Activated CD4-positive, alpha-beta T cell treated with anti-CD3 and anti-CD28 coated beads, Interleukin-2, amount 50 U/mL, for 1 hour (primary cell): Measurements from ENCODE around the gene RAPGEF5.

Experiments
- DNase-seq: peaks from one replicate; pipeline ENCODE4 v3.0.0-alpha.2; 2020

The RAPGEF5 gene

DNA sequence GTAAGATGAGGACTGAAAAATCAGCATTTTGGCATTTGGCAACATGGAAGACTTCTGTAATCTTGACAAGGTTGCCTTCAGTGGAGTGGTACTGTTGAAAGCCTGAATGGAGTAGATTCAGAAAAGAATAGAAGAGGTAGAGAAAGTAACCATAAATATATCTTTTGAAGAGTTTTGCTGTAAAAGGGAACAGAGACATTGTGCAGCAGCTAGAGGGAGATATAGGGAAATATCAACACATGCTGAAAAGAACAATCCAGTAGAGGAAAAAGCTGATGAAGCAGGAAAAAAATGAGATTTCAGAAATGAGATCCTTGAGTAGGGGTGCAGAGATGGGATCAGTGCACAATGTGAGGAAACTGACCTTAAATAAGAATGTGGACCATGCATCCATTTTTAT, 60.0 kb downstream of the RAPGEF5 start:
- DNase-seq = no peak

DNA sequence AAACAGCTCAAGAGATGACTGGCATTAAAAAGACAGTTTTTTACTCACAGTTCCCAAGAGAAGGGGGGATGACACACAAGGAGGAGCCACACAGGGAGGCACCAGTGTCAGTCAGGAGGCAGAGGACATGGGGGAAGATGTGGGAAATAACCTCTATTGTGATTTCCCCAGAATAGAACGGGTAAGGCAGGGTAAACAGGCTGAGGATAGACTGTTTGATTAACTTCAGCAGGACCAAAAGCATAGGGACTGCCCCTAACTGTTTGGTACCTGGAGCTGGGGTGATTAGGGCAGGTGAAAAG, 60.7 kb downstream of the RAPGEF5 start:
- no peak for DNase-seq

DNA sequence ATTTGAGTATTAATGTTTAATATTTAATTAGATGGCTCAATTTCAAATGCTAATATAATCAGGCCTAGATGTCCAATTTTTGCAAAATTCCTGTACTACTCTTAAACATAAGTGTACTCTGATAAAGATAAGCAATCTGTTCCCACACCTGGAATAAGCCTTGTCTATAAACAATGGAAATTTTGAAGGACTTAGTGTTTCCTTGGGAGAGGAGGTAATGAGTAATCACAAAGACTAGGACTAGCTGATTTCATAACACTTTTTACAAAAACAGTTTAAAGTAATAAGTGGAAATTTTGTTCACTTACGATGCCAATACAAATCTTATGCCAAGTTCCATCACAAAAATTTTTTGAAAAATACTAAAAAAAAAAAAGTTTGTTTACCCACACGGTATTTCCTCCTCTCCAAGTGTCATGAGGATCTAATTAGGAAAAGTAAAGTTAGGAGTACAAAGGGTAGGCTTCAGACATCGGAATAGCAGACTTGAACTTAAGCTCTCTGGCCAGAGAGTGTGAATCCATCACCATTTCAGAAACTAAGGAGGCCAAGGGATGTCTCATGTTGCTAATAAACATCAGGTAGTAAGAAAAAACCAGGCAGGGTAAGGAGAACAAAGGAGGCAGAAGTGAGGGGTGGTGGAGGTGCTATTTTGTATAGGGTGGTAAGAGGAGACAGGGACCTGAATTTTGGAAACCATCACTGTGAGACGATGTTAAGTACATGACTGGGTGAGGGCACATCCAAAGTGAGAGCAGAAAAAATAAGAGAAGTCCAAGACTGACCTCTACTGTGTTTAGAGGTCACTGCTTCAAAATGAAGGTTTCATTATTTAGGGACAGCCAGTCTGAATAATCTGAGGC, 61.3 kb downstream of the RAPGEF5 start:
- no peak for DNase-seq

DNA sequence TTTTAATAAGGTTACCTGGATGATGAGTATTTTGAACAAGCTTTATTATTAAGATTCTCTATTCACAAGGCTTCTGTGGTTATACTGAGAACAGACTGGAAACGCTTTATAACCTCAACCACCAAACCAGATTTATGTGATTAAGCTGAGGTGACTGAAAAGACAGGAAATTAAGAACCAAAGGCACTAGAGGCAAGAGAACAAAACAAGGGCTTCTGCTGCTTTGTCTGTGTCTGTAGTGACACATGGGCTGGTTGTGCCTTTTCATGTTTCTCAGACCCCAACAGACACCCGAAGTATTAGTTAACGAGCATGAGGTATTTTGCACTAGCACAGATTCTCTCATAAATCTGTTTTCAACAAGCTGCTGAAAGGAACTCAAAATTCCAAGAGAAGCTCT, 64.4 kb downstream of the RAPGEF5 start:
- no peak for DNase-seq

DNA sequence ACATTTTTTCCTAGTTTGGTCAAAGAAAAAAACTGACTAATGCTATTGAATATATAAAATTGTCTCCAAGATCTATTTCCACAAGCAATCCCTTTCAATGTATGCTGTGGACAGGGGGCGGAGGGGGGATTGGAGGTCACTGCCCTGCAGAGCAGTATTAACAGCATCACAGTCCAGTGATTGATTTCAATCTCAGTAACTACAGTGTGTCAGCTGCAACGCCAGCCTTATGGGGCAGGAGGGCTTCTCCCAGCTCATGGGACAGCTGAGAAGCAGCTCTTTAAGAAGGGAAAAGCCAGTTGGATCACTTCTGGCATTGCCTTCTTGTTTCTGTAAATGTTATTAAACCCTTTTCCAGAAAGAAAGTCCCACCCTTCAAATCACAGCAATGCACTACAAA, 65.0 kb downstream of the RAPGEF5 start:
- DNase-seq = no peak

DNA sequence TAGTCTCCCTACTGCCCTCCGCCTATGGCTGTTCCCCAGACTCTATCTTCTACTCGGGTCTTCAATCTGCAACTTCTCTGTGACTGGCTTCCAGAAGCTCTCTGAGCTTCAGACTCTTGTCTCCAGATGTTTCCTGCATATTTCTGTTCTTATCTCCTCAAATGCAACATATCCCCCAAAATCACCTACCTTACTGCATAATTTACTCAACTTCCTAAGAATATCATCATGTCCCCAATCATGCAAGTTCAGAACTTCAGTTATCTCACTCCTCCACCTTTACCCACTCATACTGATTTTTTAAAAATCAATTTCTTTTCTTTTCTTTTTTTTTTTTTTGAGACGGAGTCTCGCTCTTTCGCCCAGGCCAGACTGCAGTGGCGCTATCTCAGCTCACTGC, 68.8 kb downstream of the RAPGEF5 start:
- no peak for DNase-seq

DNA sequence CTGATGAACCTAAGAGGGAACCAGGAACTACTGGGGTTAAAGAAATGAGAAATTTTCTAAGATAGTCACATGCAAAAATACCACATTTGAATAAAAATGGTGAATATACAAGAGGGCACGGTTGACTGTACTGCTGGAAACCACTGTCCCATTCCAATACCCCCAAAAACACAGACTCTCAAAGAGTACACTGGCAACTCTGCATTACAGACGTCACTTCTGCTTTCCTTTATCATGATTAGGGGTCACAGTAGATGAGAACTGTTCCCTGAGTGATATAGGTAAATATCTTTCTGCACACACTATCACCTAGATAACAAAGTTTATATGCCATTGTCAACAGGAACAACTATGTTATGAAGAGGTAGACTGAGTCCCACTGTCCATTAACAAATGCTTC, 69.5 kb downstream of the RAPGEF5 start:
- no peak for DNase-seq

DNA sequence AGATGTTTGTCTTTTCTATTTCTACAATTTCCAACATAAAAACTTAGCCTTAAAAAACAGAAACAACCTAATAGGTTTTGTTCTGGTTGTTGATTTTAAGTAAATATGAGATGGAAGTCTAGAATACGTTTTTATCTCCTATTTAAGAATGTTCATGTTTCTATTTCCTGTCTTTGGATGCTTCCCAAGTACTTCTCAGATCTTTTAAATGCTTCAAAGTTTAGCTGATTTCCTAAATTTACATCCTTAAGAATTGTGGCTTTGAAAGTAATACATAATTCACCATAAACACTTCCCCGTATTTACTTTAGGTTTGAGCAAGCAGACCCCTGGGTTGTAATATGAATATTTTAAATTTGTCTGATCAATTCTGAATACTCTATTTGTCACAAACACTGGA, 70.5 kb downstream of the RAPGEF5 start:
- no peak for DNase-seq

DNA sequence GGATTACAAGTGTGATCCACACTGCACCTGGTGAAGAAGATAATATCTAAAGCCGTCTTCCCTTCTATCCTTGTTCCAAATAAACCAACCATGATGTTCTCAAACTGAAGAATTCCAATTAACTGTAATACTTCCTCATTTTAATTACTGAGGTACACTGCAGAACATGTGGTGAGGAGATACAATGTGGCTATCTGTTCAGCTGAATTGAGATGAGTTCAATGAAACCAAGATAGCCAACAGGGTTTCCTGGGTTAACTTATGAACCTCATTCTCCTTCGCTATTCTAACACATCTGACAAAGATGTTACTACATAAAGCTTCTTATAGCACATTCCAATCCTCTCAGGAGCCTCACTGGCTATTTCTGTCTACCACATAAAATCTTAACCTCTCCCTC, 75.5 kb downstream of the RAPGEF5 start:
- DNase-seq = no peak

DNA sequence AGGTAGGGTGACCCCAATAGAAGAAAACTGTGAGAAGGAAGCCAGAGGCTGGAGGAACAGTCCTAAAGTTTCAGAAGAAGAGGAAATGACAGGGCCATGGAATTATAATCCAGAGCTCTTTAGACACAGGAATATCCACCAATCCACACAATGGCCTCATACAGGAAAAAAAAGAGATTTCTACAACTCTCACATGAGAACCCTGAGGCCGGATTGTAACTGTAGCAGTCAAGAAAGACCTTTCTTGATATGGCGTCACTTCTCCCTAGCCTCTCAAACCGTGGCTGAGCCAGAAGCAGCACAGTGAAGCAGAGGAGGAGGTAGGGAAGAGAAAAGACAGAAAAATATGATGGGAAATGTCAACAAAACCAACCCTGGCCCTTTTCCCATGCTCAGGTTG, 76.9 kb downstream of the RAPGEF5 start:
- DNase-seq = no peak

DNA sequence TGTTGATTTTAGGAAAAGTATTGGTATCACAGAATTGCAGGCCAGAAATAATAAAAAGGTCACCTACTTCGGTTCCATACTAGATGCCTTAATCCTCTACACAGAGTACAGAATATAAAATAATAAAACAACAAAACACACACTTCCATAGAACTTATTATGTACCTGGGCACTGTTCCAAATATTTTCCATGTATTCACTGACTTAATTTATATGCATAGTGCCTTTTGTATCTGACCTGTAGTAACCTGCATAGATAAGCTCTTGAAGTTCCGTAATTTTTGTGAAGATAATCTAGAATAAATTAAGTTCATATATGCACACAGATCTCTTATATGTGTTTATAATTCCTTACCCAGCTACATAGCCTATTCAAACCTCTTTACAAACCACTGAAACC, 78.3 kb downstream of the RAPGEF5 start:
- no peak for DNase-seq

DNA sequence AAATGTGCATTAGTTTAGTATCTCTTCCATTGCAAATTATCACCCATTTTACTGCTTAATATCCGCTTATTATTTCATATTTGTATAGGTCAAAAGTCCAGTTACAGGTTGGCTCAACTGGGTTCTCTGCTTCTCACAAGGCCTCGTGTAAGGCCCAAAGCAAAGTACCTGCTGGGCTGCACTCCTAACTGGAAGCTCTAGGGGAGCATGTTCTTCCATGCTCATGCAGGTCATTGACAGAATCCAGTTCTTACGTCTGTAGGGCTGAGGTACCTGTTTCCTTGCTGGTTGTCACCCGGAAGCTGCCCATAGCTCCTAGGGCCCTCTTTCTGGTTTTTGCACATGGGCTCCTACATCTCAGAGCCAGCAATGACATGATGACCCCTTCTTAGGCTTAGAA, 79.6 kb downstream of the RAPGEF5 start:
- no peak for DNase-seq

DNA sequence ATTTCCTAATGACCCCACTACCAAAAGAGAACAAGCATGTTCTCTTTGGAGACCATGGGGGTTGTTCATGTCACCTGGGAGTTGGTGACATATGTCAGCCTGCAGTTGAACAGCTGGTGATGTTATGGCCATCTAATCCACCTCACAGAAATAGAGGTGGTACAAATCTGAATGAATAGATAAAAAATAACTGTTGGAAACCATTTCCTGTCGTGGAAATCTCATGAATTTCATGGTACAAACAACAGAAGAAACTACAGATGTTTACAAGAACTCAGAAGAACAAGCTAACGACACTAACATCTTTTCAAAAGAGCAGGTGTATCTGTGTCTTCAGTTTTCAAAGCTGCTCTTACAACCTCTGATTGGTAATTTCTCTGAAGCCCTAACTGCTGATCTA, 81.3 kb downstream of the RAPGEF5 start:
- DNase-seq = no peak

DNA sequence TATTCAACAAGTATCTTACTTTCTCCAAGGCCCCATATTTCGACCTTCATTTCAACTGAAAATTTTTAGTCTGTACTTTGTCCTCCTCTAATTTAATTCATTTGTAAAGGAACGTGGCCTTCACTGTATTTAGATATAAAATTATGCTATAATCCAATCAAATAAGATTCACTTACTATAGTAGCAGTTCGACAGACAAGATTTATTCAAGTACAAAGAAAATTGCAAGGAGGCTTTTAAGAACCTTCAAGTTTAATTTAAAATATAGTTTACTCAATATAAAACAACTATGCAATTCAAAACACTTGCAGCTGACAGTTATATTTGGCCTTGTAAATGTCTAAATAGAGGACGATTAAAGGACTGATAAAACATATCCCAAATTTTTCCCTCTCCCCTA, 85.6 kb downstream of the RAPGEF5 start:
- DNase-seq = no peak

DNA sequence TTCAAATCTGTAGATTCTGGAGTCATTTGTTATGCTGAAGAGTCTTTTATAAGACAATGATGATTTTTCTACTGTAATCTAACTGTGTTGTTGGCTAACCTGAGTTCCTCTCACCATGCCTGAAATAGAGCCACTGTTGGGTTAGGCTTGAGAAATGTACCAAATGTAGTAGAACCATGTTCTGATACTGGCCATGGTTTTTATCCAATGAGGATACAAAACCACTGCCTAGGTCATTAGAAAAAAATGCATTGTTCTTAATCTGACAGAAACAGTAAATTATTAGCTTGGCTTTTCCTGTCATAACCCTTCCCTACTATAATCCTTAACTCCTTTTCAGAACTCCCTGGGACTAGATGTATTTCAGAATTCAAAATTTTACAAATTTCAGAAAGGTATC, 86.6 kb downstream of the RAPGEF5 start:
- no peak for DNase-seq

DNA sequence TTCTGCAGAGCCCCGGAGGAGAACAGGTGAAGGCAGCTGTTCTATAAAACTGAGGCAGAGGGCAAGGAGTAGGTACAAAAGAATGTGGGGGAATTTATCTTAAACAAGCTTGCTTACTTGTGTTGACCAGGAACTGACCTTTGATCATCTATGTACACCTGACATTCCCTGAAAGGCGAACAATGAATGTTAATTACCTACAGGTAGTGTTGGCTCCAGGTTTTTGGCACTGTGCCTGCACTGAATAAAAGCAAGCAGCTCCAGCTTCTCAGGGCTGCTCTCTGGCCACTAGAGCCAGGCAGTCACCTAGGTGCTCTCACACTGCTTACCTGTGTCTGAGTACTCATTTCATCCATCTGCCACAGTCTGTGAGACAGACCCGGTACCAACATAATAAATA, 87.0 kb downstream of the RAPGEF5 start:
- DNase-seq = no peak

DNA sequence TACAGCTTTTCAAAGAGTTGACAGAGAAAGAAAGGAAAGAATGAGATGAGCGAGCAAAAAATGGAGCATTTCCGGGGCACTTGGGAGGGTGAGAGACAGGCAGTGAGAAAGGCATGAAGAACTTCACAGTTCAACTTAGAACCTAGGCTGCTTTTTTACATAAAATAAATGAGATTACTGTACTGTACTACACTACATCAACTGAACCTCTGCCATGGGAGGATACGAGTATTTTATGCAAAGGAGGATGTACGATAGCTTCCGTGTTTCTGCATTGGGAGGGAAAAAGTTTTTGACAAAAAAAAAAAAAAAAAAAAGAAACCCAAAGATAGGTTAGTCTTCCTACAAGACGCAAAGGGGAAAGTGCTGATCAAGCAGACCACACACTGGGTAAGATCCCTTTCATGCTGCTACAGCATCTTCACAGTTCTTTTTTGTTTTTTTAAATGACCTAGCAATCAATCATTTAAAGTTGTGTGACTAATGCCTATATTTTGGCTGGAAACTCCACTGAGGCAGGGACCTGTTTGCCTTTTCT, 88.0 kb downstream of the RAPGEF5 start:
- no peak for DNase-seq

DNA sequence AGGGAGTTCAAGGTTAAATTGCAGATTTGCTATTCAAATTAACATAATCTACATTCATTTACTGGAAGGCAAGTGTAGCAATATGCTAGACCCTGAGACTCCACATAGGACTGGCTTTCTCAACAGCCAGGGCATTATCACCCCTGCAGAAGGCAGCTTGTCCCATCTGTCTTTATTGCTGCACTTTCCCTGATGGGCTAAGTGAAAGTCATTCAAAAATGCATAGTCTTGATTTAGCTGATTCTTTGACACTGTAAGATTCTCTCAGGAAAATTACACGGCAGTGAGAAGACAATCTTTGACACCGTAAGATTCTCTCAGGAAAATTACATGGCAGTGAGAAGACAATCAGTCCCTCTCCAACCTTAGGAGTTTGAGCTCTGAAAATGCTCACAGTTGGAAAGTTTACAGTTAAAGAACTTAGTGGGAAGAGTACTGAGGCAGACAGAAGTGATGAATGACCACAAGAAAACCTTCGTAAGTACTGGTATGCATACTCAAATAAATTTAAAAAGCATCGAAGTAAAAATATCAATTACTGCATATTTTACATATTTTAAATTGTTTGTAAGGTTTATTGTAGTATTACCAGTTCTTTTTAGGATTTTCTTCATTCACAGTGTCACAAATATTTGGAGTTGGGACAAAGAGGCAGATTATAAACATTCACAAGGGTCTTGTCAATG, 88.9 kb downstream of the RAPGEF5 start:
- no peak for DNase-seq

DNA sequence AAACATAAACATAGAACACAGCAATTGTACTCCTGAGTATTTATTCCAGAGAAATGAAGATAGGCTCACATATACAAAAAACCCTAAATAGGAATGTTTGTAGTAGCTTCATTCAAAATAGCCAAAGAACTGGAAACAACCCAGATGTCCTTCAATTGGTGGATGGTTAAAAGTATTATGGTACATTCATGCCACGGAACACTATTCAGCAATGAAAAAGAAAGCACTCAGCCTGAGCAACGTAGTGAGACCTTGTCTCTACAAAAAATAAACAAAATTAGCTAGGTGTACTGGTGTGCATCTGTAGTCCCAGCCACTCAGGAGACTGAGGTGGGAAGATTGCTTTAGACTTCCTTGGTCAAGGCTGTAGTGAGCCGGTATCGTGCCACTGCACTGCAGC, 94.4 kb downstream of the RAPGEF5 start:
- no peak for DNase-seq

DNA sequence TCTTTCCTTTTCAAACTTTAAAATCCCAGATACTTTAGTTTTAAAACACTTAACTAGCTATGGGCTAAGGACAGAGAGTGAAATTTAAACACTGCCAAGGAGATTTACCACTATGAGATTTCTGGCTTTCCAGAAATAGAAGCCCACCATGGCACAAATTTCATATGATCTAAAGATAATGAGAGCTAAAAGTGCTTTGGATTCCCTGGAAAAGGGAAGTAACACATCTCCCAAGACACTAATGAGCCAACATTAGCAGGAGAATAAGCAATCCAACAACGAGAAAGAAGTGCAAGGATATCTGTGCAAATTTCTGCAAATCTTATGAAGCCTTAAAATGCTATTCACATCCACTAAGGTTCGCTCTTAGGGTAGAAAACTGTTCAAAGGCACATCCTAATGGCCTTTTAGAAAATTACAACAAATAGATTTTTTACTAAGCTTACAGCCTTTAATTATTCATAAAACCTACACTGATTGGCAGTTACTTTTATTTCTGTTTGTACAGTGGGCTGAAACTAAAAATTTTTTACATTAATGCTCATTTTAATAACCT, 100.3 kb downstream of the RAPGEF5 start:
- DNase-seq = no peak

DNA sequence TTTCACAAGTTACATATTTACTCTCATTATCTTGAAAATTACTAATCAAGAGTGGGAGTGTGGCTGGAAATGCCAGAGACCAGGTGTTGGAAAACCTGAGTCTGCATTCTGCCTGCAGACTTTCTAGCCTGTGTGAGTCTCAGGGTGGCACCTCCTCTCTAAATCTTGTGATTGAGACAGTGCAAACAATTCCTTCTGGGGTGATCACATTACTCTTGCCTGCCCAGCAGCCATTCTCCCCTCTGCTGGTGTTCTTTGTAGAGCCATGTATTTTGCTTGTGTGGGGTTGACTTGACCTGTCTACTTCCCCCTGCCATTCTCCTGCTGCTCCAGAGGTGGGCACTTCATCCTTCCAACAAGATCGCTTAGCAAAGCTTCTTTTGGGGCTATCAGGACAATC, 101.1 kb downstream of the RAPGEF5 start:
- DNase-seq = no peak

DNA sequence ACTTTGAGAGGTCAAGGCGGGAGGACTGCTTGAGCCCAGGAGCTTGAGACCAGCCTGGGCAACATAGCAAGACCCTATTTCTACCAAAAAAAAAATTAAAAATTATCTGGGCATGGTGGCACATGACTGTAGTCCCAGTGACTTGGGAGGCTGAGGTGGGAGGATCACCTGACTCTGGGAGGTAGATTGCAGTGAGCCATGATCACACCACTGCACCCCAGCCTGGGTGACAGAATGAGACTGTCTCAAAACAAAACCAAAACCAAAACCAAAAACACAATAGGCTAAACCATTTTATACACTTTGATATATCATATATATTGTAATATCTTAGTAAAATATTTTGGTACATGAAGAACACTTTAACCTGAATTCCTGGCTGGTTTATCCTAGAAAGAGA, 101.6 kb downstream of the RAPGEF5 start:
- DNase-seq = no peak

DNA sequence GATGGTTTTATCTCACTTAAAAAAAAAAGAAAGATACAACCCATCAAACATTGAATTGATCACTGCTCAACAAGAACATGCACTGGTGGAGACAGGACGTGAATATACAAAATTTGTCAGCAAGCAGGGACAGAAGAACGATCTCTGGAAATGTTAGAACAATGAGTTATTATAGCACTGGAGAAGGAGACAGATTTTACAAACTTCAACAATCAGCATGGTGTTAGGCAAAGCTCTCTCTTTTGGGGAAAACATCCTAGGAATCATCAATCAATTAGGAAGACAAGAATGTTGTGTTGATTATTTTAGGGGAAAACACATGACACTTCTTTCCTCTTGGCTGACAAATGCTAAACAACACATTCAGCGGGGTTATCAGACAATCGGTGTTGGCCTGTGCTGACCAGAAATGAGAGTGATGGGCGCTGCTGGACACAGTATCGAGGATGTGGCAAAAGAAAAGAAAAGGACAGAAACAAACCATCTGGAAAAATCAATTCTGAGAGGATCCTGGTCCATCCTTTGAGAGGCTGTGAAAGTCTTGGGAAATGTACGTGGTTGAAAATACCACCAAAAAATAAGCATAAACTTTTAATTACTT, 103.9 kb downstream of the RAPGEF5 start:
- DNase-seq = no peak

DNA sequence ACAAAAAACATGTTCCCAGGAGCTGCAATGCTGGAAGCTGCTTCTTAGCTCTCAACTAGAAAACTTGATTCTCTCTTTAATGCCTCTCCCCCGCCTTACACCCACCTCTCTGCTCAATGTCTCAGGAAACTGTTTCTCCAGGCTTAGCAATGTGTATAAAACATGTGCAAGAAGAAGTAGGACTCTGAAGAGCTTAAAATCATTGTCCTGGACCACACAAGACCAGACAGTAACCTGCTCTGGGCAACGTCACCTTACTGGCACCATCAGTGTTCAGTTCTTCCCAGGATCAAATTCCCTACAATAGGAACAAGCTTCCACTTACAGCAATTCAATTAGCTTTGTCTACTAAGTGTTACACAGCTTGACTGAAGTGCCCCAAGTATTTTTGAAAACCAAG, 104.9 kb downstream of the RAPGEF5 start:
- no peak for DNase-seq
